ENCODE measurements around the gene IGFLR1. TPM values are rescaled to one million over a fixed set of nuclear protein-coding genes. Genes with fewer than 3 reads are reported as not detected.

IGFLR1 gene
- total and polyA plus RNA-seq, 2 donors (not counting 3 experiments of a cell fraction or from before 2014, with no cell fraction given): 2.6 to 7.6 TPM

DNA sequence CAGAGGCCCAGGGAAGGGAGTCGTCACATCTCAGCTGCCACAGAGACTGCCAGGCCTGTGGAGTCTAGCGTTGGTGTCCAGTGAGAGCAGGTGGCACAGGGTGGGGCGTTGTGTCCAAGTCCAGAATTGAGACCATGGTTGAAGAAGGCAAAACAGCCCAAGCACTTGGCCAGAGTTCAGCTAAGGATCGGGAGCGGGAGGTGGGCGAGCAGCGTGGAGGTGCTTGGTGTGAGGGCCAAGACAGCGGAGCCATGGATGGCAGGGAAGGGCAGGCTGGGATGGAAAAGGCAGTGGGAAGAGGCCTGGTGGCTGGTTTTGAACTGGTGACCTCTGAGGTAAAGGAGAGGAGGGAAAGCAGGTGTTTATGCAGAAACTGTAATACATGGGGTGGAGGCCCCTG, 8.0 kb downstream of the IGFLR1 start:
- Histone ChIP-seq H2AFZ (ENCODE audit: low read depth, low read length) (no peak overlapping the region), H3K4me2 (ENCODE audit: insufficient read depth, low read length) (no peak overlapping the region), H3K4me3 (replicated peaks in 1 of 3; ENCODE audit: insufficient read depth in 1 of 3, low read depth in 1 of 3, low read length in 3 of 3) (no peak overlapping the region), H3K9me1 (replicated peaks; ENCODE audit: control insufficient read depth, extremely low read depth, insufficient read depth, low read length) (no peaks in the 10 kb centered on the region), H4K20me1 (replicated peaks; ENCODE audit: control insufficient read depth, extremely low read depth, insufficient read depth, low read length) (no peaks in the 10 kb centered on the region), H3K27me3 (ENCODE audit: control insufficient read depth in 2 of 2, insufficient read depth in 2 of 2, low read length in 2 of 2) (no peaks in the 10 kb centered on the region), H3K9me3 (replicated peaks; ENCODE audit: control insufficient read depth, insufficient read depth, low read length) (no peaks in the 10 kb centered on the region), H3K36me3 (ENCODE audit: control insufficient read depth in 2 of 2, extremely low read depth in 1 of 2, insufficient read depth in 2 of 2, low read length in 2 of 2) (peaks cover 13 to 68% of the 10 kb centered on the region in 2 experiments), H3K79me2 (ENCODE audit: control insufficient read depth, insufficient read depth, low read length) (no peaks in the 10 kb centered on the region), H3K9ac (replicated peaks; ENCODE audit: extremely low read depth, insufficient read depth, low read length) (no peak overlapping the region), H3K27ac (ENCODE audit: insufficient read depth, low read depth, low read length) (no peak overlapping the region), H3K4me1 (ENCODE audit: control insufficient read depth, extremely low read depth, insufficient read depth, low read length) (no peaks in the 10 kb centered on the region)
- dilution Hi-C loops (cut with MboI; ENCODE audit: extremely low pct_ligation_motif_present, low sequenced_read_pairs): no loop called here
- no peak for DNase-seq (ENCODE audit: low read depth, low spot score)
- TF ChIP-seq MYC (IDR thresholded peaks at IDR 0.05; ENCODE audit: low read depth, low read length) (no peak), POLR2AphosphoS5 (IDR thresholded peaks at IDR 0.05; ENCODE audit: insufficient read depth, low read depth, low read length) (no peak), JUN (IDR thresholded peaks at IDR 0.05; ENCODE audit: borderline replicate concordance, insufficient read depth, insufficient read length, low read depth) (no peak), GATA2 (IDR thresholded peaks at IDR 0.05; ENCODE audit: insufficient read depth, insufficient read length, low read depth, low read length) (no peak), POLR2A (IDR thresholded peaks at IDR 0.05; ENCODE audit: low read depth, low read length) (no peak), EZH2 (IDR thresholded peaks at IDR 0.05; ENCODE audit: borderline replicate concordance, low read depth, low read length, severe bottlenecking) (no peak), FOS (IDR thresholded peaks at IDR 0.05; ENCODE audit: borderline replicate concordance, insufficient read depth, low read length) (no peak)
- TF ChIP-seq, protein P1, sequence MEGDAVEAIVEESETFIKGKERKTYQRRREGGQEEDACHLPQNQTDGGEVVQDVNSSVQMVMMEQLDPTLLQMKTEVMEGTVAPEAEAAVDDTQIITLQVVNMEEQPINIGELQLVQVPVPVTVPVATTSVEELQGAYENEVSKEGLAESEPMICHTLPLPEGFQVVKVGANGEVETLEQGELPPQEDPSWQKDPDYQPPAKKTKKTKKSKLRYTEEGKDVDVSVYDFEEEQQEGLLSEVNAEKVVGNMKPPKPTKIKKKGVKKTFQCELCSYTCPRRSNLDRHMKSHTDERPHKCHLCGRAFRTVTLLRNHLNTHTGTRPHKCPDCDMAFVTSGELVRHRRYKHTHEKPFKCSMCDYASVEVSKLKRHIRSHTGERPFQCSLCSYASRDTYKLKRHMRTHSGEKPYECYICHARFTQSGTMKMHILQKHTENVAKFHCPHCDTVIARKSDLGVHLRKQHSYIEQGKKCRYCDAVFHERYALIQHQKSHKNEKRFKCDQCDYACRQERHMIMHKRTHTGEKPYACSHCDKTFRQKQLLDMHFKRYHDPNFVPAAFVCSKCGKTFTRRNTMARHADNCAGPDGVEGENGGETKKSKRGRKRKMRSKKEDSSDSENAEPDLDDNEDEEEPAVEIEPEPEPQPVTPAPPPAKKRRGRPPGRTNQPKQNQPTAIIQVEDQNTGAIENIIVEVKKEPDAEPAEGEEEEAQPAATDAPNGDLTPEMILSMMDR (IDR thresholded peaks at IDR 0.05; ENCODE audit: extremely low read depth in 1 of 2, insufficient read depth in 1 of 2, low read depth in 1 of 2, low read length in 2 of 2): no peak
- TF ChIP-seq, protein P2, sequence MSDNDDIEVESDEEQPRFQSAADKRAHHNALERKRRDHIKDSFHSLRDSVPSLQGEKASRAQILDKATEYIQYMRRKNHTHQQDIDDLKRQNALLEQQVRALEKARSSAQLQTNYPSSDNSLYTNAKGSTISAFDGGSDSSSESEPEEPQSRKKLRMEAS (IDR thresholded peaks at IDR 0.05; ENCODE audit: insufficient read depth, insufficient read length): no peak
- BruUV-seq (replicated peaks): no TSS peak
- FAIRE-seq: no peak
- POLR2A ChIA-PET: no interaction called here
- CTCF ChIA-PET: no interaction called here
- intact Hi-C loops (cut with micrococcal nuclease): no loop called here
